IPS DF 4.7 (cell line): ENCODE data around the gene ANKRD33B.
"Not testable (repeated sequence)": the region's sequence is repeated elsewhere in the genome, so short reads cannot be mapped to it uniquely, and the experiment has no call there.

Experiments
- DNase-seq: peaks from one replicate; pipeline ENCODE4 v3.0.0-alpha.2; 2013; ENCODE audit warnings: low spot score; ENCODE audit errors: extremely low read depth

ANKRD33B gene

GRCh38 chr5:10617103-10617502 is 53.2 kb downstream of the ANKRD33B start:
- DNase-seq: no peak

DNA sequence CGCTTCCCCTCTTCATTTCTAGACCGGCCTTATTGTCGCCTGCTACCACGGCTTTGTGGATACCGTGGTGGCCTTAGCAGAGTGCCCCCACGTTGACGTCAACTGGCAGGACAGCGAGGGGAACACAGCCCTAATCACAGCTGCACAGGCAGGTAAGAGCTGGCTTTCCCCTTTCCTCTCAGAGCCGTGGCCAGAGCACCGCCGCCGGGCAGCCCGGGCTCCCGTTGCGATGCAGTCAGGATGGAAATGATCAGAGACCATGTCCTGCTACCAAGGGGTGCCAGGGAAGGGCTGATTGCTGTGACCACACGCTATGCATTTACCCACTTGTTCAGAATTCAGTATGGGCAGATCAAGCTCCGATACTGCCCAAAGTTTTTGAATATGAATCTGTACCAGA is 54.4 kb downstream of the ANKRD33B start:
- no peak for DNase-seq

- no peak for DNase-seq
Observed at GRCh38 chr5:10619649-10620048, 55.8 kb downstream of the ANKRD33B start.

- no peak for DNase-seq
Observed at GRCh38 chr5:10620346-10620745, 56.5 kb downstream of the ANKRD33B start.

GRCh38 chr5:10621832-10622231 is 58.0 kb downstream of the ANKRD33B start:
- no peak for DNase-seq

DNA sequence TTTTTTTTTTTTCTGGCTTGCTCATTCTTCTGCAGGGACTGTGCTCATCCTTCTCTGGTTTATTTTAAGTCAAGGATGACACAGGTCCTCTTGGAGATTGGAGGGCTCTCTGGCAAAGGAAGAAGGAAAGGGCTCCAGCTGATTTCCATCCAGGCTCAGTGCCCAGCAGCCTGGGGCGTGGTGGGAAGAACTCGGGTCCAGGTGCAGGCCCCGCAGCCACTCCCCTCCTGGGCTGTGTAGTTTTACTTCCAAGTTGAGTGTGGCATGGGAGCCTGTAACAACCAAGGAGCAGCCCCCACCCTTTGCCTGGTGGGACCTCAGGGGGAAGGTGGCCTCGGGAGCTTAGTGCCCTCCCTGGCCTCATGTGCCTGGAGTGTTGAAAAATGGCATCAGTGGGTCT is 58.9 kb downstream of the ANKRD33B start:
- no peak for DNase-seq

- no peak for DNase-seq
Observed at GRCh38 chr5:10623305-10623910, 59.5 kb downstream of the ANKRD33B start.

- no peak for DNase-seq
Observed at GRCh38 chr5:10624206-10624605, 60.3 kb downstream of the ANKRD33B start.

DNA sequence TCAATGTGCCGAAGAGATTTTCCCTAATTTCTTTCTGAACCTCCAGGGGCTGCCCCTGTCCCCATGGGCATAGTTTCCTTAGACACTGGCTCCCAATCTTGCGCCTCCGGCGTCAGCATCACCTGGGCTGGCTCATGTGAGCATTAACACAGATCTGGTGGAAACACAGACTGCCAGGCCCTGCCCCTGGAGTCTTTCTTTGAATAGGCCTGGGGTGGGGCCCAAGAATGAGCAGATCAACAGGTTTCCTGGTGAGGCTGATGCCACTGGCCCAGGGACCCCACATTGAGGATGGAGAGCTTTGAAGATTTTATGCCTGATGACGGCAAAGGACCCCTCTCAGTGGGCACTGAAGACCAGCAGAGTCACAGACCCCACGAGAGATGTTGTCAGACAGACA is 60.8 kb downstream of the ANKRD33B start:
- DNase-seq: no peak

DNA sequence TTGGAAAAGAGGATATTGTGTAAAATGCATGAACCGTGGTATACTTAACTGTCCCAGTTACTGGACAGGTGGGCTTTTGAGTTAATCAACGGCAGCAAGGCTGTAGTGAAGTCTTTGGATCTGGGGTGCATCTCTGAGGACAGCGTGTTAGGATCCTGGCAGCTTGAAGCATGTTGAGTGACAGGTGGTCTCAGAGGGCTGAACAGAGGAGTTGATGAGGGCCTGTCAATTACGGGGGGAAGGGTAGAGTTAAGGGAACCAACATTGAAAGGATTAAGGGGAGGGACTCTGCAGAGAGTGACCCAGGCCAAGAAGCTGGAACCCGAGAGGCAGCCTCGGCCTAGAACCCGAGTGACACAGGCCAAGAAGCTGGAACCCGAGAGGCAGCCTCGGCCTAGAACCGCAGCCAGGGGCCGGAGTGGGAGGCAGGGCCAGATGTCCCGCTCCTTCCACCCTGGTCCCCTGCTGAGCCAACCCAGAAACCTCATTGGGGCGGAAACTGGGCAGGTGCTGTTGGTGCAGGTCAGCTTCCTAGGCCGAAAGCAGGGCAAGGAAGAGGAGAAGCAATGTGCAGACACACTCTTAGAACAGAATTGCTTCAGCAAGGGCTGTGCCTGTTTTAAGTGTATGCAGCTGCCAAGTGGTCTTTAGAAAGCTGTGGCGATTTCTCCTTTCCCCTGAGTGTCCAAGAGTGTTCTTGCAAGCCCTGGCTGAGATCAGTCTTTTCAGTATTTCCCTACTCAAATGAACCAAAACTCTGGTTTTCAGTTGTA is 62.0 kb downstream of the ANKRD33B start:
- DNase-seq: no peak

DNA sequence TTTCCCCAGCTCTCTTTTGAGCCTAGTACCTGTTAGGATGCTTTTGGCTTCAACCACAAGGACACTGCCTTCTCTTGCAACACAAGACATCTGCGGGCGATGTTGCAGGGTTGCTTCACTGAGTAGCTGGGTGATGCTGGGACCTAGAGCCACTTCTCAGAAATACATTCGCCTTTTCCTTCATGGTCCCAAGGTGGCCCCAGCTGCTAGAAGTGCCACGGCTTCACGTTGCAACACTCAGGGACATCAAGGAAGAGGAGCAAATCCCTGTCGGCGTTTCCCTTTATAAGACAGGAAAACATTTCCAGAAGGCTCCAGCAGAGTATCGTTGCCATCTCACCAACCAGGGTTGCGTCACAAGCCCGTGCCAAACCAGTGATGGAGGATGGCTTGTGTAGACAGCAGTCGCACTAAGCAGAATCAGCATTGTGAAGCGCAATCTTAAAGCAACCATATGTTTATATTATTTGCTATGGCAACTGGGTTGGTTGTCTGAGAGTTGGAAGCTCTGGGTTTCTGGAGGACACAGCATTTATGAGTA is 62.7 kb downstream of the ANKRD33B start:
- DNase-seq: no peak

- DNase-seq: no peak
Observed at GRCh38 chr5:10627160-10627701, 63.4 kb downstream of the ANKRD33B start.

DNA sequence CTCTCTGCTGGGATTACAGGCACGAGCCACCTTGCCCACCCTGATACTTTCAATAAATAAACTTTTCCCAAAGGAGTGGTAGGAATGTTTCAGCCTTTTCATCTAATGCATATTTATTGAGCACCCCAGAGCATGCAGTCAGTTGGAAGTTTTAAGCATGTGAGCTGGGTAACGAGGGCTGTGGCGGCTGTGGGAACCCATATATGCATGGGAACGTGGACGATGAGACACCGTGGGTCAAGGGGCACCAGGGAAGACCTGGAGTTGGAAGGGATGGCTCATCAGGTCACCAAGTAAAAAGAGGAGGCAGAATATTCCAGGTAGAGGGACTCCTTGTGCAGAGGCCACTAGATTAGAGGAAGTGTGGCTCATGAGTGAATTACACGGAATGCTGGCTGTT is 64.7 kb downstream of the ANKRD33B start:
- DNase-seq: no peak

- DNase-seq: no peak
Observed at GRCh38 chr5:10629682-10630081, 65.8 kb downstream of the ANKRD33B start.

- DNase-seq: no peak
Observed at GRCh38 chr5:10630126-10630525, 66.3 kb downstream of the ANKRD33B start.

GRCh38 chr5:10630744-10631143 is 66.9 kb downstream of the ANKRD33B start:
- DNase-seq: not testable (repeated sequence)

DNA sequence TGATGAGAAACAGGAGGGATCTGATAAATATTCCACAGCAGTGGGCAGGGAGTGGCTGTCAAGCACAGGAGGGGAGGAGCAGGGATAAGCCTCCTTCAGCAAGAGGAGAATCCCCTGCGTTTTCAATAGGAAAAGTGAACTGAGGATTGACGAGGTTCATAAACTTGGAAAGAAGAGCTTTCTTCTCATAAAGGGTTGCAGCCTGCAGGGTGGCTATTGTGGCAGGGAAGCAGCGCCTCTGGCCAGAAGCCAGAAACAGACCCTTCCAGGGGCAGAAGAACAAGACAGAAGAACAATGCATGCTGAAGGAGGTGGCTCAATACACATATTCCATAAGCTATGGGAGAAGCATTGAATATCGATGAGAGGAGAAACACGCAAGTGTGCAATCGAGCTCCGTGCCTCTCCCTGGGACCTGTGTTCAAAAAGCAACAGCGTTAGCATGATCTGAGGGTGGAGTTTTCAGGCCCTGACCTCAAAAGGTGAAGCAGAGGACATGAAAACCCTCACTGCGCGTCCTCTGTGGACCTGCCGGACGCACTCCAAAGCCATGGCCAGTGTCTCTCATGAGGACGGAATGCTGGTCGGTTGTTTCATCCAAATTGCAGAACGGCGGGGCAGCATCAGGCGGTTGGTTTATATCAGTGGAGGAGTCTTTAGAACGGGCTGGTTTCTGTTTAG is 67.6 kb downstream of the ANKRD33B start:
- DNase-seq: no peak

DNA sequence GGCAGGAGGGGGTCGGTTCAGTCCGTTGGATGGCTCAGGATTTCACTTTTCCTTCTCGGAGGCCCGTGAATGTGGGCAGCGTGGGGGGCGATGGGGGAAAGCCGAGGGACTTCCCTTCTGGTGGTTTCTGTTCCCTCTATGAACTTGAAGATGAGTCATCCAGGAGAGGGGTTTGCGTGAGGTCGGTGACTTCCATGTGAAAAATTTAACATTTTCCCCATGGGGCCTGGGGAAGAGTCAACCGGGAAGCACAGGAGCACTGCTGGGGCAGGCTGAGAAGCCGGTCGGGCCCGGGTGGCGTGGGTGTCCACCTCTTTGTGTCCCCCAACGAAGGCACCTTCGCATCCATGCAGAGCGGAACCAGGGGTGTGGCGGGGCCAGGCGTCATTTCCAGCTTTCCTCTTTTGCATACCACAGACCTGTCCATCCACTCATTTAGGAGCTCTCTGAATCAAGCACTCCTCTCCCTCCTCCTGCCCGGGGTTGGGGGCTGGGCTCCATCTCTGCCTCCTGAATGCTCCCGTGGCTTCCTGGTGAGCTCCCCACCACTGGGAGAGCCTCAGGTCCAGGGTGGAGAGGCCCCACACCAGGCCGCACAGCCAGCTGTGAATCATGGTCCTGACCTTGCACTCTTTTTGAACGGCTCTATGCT is 68.4 kb downstream of the ANKRD33B start:
- no peak for DNase-seq

DNA sequence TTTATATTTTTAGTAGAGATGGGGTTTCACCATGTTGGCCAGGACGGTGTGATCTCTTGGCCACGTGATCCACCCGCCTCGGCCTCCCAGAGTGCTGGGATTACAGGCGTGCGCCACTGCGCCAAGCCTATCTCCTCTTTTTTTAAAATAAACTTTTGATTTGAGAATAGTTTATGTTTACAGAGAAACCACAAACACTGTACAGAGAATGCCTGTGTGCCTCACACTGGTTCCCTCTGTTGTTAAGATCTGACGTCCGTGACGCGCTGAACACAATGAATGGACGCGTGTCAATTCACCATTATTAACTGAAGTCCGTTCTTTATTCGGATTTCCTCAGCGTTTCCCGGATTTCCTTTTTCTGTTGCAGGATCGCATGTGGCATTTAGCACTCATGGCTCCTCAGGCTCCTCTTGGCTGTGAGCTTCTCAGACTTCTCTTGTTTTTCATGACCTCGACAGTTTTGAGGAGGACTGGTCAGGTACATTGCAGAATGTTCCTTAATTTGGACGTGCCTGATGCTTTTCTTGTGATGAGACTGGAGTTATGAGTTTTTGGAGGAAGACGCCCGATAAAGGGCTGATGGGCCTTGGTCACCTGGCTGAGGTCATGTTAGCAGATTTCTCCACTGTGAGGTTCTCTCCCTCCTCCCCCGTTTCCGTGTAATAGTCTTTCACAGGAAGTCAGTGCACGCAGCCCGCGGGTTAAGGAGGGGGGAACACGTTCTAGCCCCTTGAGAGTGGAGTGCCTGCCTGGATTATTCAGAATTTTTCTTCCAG is 69.6 kb downstream of the ANKRD33B start:
- no peak for DNase-seq

DNA sequence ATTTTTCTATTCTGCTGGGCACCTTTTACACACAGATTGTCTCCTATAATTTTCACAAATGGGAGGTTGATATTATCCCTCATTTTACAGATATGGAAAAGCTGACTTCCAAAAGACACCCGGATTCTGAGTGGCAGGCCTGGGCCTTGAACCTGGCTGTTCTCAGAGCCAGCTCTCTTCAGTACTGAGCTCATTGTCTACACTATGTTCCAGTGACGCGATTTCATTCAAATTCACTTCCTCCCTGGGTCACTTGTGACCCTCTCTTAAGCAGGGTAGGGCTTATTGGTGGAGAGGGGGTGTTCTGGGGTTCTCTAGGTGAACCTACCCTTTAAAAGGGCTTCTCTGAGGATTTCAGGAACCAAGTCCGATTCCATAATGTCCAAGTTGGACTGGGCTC is 70.2 kb downstream of the ANKRD33B start:
- DNase-seq: no peak

DNA sequence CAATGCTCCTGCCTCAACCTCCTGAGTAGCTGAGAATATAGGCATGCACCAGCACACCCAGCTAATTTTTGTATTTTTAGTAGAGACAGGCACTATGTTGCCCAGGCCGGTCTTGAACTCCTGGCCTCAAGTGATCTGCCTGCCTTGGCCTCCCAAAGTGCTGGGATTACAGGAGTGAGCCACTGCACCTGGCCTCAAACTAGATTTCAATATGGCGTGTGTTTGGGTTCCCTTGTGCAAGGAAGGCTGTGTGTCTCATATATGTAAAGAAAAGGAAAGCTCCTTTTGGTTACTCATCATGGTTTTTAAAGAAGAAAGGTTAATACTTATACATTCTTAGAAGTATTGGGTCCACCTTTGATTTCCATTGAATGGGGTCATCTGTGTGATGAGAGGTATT is 70.7 kb downstream of the ANKRD33B start:
- DNase-seq: no peak
